ENCODE results near the gene MCRS1. TPM values are rescaled to one million over a fixed set of nuclear protein-coding genes. Genes with fewer than 3 reads are reported as not detected.

Gene MCRS1
- total RNA-seq, 2 experiments from 2014 or later, result 65.4 to 75.6 TPM

DNA sequence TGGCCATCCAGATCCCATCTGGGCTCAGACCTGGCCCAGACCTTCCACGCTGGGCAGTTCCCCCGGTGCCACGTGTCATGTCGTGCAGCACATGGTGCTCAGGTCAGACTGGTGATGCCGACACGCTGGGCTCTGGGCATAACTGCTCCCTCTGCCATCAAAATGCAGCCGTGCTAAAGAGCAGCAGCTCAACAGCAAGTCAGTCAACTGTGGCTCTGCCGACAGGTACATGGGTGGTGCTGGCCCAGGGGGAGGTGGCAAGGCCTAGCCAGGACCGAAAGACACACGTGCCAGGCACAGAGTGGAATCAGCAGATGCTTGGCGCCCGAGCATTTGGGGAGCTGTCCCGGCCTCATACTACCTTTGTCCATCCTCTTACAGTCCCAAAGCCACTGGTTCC lies 1.6 kb downstream of the MCRS1 start:
- Histone ChIP-seq H3K27ac (ENCODE audit: low read depth, low read length, poor library complexity, severe bottlenecking) (no peak overlapping the region), H3K9me3 (ENCODE audit: low read length) (no peaks in the 10 kb centered on the region), H3K79me2 (ENCODE audit: insufficient read depth, low read depth, low read length) (peaks cover 28% of the 10 kb centered on the region), H3K36me3 (ENCODE audit: insufficient read depth, low read length) (peaks cover 43% of the 10 kb centered on the region), H3K9me2 (ENCODE audit: insufficient read depth, low read length) (no peaks in the 10 kb centered on the region), H4K20me1 (ENCODE audit: insufficient read depth, low read length) (no peaks in the 10 kb centered on the region), H3K4me2 (ENCODE audit: low read length) (peak overlapping the region; percentile 91), H3K4me1 (ENCODE audit: insufficient read depth, low read length, poor library complexity, severe bottlenecking) (peaks cover 19% of the 10 kb centered on the region), H3K4me3 (ENCODE audit: low read depth, low read length, poor library complexity, severe bottlenecking) (peak overlapping the region; percentile 94), H2AFZ (ENCODE audit: low read length) (no peak overlapping the region)
- ChIA-PET CTCF (ENCODE audit: unreplicated experiment) (interaction anchor here (1.3 kb wide), 1 partner anchor 35 kb away, joined by 3 read pairs; no protein-coding TSS in a partner anchor), POLR2A (interaction anchor here (0.5 to 1.4 kb wide), 3 partner anchors 13 to 452 kb away, joined by 4 to 5 read pairs (median 5); partner anchors contain the start of gene SPATS2)
- no peak for DNase-seq (ENCODE audit: low spot score)
- BruUV-seq (replicated peaks), result no TSS peak
- intact Hi-C loops (cut with micrococcal nuclease; ENCODE audit: unreplicated experiment), result no loop called here
- TF ChIP-seq, protein P1, sequence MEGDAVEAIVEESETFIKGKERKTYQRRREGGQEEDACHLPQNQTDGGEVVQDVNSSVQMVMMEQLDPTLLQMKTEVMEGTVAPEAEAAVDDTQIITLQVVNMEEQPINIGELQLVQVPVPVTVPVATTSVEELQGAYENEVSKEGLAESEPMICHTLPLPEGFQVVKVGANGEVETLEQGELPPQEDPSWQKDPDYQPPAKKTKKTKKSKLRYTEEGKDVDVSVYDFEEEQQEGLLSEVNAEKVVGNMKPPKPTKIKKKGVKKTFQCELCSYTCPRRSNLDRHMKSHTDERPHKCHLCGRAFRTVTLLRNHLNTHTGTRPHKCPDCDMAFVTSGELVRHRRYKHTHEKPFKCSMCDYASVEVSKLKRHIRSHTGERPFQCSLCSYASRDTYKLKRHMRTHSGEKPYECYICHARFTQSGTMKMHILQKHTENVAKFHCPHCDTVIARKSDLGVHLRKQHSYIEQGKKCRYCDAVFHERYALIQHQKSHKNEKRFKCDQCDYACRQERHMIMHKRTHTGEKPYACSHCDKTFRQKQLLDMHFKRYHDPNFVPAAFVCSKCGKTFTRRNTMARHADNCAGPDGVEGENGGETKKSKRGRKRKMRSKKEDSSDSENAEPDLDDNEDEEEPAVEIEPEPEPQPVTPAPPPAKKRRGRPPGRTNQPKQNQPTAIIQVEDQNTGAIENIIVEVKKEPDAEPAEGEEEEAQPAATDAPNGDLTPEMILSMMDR (conservative IDR thresholded peaks at IDR 0.05; ENCODE audit: low read length), result no peak

DNA sequence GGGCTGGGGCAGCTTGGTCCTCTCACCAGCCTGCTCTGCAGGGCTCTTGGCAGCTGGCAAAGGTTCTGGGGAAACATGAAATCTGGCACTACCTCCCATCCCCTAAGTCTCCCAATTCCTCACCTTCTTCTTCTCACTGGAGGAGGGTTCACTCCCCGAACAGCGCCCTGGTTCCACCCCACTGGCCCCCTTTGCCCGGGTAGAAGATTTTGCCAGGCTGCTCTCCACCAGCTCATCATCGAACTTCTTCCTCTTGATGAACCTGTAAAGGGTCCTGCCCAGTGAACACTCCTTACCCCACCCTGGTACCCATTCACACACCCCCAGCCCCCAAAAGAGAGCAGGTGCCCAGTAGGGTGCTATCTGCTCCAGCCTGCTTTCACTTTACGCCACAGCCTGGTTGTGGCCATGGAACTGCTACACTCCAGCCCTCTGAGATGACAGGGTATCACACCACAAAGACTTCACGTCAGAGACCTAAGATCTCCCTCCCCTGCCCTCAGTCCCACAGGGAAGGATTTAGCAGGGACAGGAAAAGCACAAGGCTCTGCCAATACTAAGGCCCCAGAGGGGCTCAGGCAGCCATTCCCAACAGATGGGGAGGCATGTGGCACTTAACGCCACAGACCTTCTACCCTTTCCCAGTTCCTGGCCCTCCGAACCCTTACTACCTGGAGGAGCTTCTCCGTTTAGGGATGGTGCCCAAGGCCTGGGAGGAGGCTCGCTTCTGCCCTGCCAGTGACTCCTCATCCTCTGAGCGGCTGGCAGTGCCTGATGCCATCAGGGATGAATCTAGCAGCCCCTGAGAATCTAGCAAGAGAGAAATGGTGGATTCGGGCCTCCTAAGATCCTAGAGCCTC lies 2.3 kb downstream of the MCRS1 start:
- DNase-seq (ENCODE audit: low spot score), result no peak
- CTCF ChIA-PET (ENCODE audit: unreplicated experiment), result no interaction called here

More for the DNA sequence above, 2.3 kb downstream of the MCRS1 start:
- Histone ChIP-seq H3K79me2 (ENCODE audit: insufficient read depth, low read depth, low read length) (peaks cover 28% of the 10 kb centered on the region), H3K9me3 (ENCODE audit: low read length) (no peaks in the 10 kb centered on the region), H3K4me3 (ENCODE audit: low read depth, low read length, poor library complexity, severe bottlenecking) (no peak overlapping the region), H3K27ac (ENCODE audit: low read depth, low read length, poor library complexity, severe bottlenecking) (no peak overlapping the region), H3K36me3 (ENCODE audit: insufficient read depth, low read length) (peaks cover 48% of the 10 kb centered on the region), H3K4me1 (ENCODE audit: insufficient read depth, low read length, poor library complexity, severe bottlenecking) (peaks cover 18% of the 10 kb centered on the region), H3K9me2 (ENCODE audit: insufficient read depth, low read length) (no peaks in the 10 kb centered on the region), H2AFZ (ENCODE audit: low read length) (no peak overlapping the region), H4K20me1 (ENCODE audit: insufficient read depth, low read length) (no peaks in the 10 kb centered on the region), H3K4me2 (ENCODE audit: low read length) (no peak overlapping the region)
- POLR2A ChIA-PET, result interaction anchor here (0.5 kb wide), 1 partner anchor 451 kb away, joined by 5 read pairs; no protein-coding TSS in a partner anchor
- no TSS peak for BruUV-seq (replicated peaks)
- TF ChIP-seq, protein P1 (conservative IDR thresholded peaks at IDR 0.05; ENCODE audit: low read length), result no peak
- no peak for TF ChIP-seq EZH2phosphoT487 (IDR thresholded peaks at IDR 0.05; ENCODE audit: borderline replicate concordance, low read depth, low read length)
- intact Hi-C loops (cut with micrococcal nuclease; ENCODE audit: unreplicated experiment), result no loop called here

Data from OCI-LY7 (cell line).